ENCODE measurements around the gene OSBPL10.
"Not testable (repeated sequence)": the region's sequence is repeated elsewhere in the genome, so short reads cannot be mapped to it uniquely, and the experiment has no call there.

Gene OSBPL10

GRCh38 chr3:31882895-31883294 lies 98.2 kb downstream of the OSBPL10 start:
- DNase-seq, result no peak

GRCh38 chr3:31882431-31882830 lies 98.6 kb downstream of the OSBPL10 start:
- DNase-seq, result no peak

- DNase-seq, result no peak
Measured at GRCh38 chr3:31880482-31881078, 100.5 kb downstream of the OSBPL10 start.

- DNase-seq, result no peak
Measured at GRCh38 chr3:31880020-31880419, 101.0 kb downstream of the OSBPL10 start.

- DNase-seq, result no peak
Measured at GRCh38 chr3:31879365-31879764, 101.7 kb downstream of the OSBPL10 start.

- no peak for DNase-seq
Measured at GRCh38 chr3:31878231-31878838, 102.7 kb downstream of the OSBPL10 start.

GRCh38 chr3:31876331-31876730 lies 104.7 kb downstream of the OSBPL10 start:
- no peak for DNase-seq

- DNase-seq, result no peak
Measured at GRCh38 chr3:31875437-31875836, 105.6 kb downstream of the OSBPL10 start.

- no peak for DNase-seq
Measured at GRCh38 chr3:31873254-31873820, 107.7 kb downstream of the OSBPL10 start.

GRCh38 chr3:31871939-31872507 lies 109.0 kb downstream of the OSBPL10 start:
- DNase-seq, result no peak

- DNase-seq, result not testable (repeated sequence)
Measured at GRCh38 chr3:31870111-31870510, 111.0 kb downstream of the OSBPL10 start.

- no peak for DNase-seq
Measured at GRCh38 chr3:31868236-31868635, 112.8 kb downstream of the OSBPL10 start.

GRCh38 chr3:31862666-31863279 lies 118.3 kb downstream of the OSBPL10 start:
- no peak for DNase-seq

- DNase-seq, result no peak
Measured at GRCh38 chr3:31861826-31862225, 119.2 kb downstream of the OSBPL10 start.

GRCh38 chr3:31860642-31861041 lies 120.4 kb downstream of the OSBPL10 start:
- DNase-seq, result not testable (repeated sequence)

GRCh38 chr3:31859245-31859644 lies 121.8 kb downstream of the OSBPL10 start:
- no peak for DNase-seq

GRCh38 chr3:31858439-31858838 lies 122.6 kb downstream of the OSBPL10 start:
- DNase-seq, result no peak

- no peak for DNase-seq
Measured at GRCh38 chr3:31853580-31853979, 127.5 kb downstream of the OSBPL10 start.

- DNase-seq, result no peak
Measured at GRCh38 chr3:31851278-31851677, 129.8 kb downstream of the OSBPL10 start.

GRCh38 chr3:31848911-31849310 lies 132.2 kb downstream of the OSBPL10 start:
- DNase-seq, result no peak

- DNase-seq, result no peak
Measured at GRCh38 chr3:31848163-31848818, 132.8 kb downstream of the OSBPL10 start.

- no peak for DNase-seq
Measured at GRCh38 chr3:31847760-31848159, 133.3 kb downstream of the OSBPL10 start.

GRCh38 chr3:31841515-31841914 lies 139.5 kb downstream of the OSBPL10 start:
- DNase-seq, result no peak
